Liver (tissue), 3 donors: Measurements from ENCODE around the gene ZNF408.

Experiments used
- CTCF ChIP-seq: fragments of 150-350 bp; IDR thresholded peaks from 2 replicates; pipeline ENCODE4 v1.5.1; 2017; ENCODE audit warnings: improper control_type of control experiment, low read depth, low read length; ENCODE audit not compliant: missing input control
- RAD21 ChIP-seq, 2 donors: IDR thresholded peaks; 2 replicates each; pipeline ENCODE4 v1.6.1; 2016; ENCODE audit warnings: antibody characterized with exemption in 2 of 2, mild to moderate bottlenecking in 2 of 2
- donor health status: healthy.
- donor health status: healthy.

- TF ChIP-seq RAD21 (IDR thresholded peaks at IDR 0.05) (no peak), CTCF (no peak)
Measured at GRCh38 chr11:46666516-46666915, 34.3 kb upstream of the ZNF408 start.
